HG03196 (cell line): Measurements from ENCODE around the gene DNAJA3.

ENCODE experiments used
- ATAC-seq: cut with Tn5 transposase; IDR thresholded peaks from one replicate; pipeline ENCODE4 v1.9.1; 2021; ENCODE audit not compliant: unreplicated experiment

Gene DNAJA3

DNA sequence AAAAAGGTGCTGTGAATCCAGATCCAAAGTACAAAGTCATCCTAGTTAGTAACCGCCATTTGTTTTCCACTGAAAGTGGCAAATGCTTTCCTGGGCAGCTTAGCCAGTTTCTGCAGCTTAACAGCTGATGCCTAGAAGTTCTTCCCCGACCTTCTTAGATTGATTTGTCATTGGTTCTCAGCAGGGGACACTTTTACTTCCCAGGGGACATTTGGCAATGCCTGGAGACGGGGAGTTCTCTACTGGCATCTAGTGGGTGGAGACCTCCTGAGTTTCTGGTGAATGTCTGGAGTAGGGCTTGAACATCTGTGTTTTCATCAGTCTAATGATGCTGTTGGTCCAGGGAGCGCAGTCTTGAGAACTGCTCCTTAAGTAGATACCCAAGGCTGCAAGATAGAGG lies 7.6 kb downstream of the DNAJA3 start:
- no peak for ATAC-seq

- no peak for ATAC-seq
Observed at GRCh38 chr16:4433914-4434787, 8.5 kb downstream of the DNAJA3 start.

DNA sequence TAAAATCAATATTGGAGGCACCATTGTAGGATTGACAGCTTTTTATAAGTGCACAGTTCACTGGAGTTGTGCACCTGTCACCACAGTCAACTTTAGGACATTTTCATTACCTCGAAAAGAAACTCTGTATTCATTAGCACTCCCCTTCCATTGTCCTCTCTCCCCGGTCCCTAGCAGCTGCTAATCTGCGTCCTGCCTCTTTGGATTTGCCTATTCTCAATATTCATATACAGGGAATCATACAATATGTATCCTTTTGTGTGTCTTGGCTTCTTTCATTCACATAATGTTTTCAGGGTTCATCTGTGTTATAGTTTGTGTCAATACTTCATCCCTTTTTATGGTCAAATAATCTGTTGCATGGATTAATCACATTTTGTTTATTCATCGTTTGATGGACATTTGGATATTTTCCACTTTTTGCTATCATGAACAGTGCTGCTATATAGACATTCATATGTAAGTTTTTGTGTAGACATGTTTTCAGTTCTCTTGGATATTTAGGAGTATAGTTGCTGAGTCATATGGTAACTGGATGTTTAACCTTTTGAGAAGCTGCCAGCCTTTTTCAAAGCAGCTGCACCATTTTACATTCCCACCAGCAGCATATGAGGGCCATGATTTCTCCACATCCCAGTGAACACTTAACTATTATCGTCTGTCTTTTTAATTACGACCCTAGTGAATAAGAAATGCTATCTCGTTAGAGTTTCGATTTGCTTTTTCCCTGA lies 9.8 kb downstream of the DNAJA3 start:
- no peak for ATAC-seq

- no peak for ATAC-seq
Observed at GRCh38 chr16:4437366-4437765, 11.7 kb downstream of the DNAJA3 start.

DNA sequence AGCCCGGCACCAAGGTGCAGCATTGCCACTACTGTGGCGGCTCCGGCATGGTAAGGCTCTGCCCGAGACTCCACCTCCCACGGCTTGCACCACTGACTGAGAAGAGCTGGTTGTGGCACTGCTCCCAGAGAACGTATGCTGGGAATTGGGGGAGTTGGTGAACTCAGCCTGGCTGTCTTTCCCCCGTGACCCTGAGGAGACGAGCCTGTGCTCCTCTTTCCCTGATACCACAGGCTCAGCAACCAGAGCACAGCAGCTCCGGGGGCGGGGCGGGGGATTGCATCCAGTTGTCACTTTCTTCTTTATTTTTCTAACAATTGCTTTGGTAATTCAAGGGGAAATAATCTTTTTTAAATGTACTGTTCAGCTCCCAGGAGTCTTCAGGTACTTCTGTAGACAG lies 16.7 kb downstream of the DNAJA3 start:
- no peak for ATAC-seq

- no peak for ATAC-seq
Observed at GRCh38 chr16:4443271-4443670, 17.6 kb downstream of the DNAJA3 start.

DNA sequence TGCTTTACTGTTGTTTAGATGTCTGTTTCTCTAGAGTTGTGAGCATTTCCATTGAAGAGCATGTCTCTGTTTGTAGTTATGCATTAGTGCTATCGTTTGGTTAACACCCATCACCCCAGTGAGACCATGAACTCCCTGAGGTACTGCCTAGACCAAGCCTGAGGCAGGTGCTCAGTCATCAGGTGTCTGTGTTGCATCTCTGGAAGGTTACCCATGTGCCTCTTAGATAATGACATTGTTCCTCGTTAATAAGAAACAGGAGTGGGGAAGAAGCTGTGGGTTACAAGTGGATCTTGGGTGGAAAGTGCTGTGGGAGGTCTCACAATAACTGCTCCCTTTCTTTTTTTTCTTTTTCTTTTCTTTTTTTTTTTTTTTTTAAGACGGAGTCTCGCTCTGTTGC lies 18.3 kb downstream of the DNAJA3 start:
- no peak for ATAC-seq

DNA sequence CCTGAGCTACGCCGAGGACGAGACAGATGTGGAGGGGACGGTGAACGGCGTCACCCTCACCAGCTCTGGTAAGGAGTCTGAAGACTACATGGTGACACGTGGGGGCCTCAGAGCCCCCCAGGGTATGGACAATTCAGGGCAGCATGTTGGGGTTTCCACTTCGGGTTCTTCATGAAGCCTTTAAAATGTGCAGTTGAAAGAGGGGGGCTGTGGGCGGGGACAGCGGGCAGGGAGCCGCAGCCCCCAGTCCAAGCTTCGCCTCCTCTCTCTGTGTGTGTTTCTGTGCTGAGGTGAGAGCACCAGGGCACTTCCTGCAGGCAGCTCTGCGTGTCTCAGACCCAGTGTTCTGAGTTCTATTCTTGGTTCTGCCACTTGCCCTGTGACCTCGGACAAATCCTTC lies 24.8 kb downstream of the DNAJA3 start:
- ATAC-seq: no peak

GRCh38 chr16:4450931-4451519 lies 25.4 kb downstream of the DNAJA3 start:
- ATAC-seq: no peak

GRCh38 chr16:4452674-4453073 lies 27.0 kb downstream of the DNAJA3 start:
- no peak for ATAC-seq

- ATAC-seq: no peak
Observed at GRCh38 chr16:4454623-4455022, 29.0 kb downstream of the DNAJA3 start.

DNA sequence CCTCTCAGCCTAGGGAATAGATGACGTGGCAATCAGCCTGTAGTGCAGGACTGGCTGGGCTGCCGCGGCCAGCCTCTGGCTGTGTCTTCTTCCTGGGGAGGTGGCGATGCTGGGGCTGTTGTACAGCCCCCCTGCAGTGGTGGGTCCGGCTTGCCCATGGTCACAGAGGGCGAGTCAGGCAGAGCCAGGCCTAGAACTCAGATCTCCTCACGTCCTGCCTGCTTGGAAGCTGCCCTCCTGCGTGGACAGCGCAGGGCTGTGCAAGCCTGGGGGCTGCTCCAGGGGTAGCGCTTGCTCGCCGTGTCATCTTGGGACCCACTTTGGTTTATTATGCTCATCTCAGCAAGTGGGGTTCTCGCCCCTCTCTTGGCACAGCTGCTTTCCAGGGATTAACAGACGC lies 29.4 kb downstream of the DNAJA3 start:
- ATAC-seq: no peak

GRCh38 chr16:4455951-4456350 lies 30.3 kb downstream of the DNAJA3 start:
- no peak for ATAC-seq

DNA sequence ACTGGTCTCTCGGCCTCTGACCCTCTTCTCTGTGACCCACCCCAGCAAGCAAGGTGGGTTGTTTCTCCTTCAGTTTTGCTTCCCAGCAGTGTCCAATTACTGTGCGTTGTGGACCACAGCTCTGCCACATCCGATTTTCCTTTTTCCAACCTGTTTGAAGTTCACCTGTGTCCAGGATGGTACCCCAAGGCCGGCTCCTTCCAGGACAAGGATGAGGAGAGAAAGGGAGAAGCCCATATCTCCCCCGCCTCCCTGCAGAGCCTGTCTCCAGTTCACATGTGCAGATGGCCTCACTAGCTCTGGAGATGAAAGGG lies 35.2 kb downstream of the DNAJA3 start:
- ATAC-seq: no peak

GRCh38 chr16:4461250-4462085 lies 35.8 kb downstream of the DNAJA3 start:
- ATAC-seq: no peak

- no peak for ATAC-seq
Observed at GRCh38 chr16:4463522-4464163, 38.0 kb downstream of the DNAJA3 start.

DNA sequence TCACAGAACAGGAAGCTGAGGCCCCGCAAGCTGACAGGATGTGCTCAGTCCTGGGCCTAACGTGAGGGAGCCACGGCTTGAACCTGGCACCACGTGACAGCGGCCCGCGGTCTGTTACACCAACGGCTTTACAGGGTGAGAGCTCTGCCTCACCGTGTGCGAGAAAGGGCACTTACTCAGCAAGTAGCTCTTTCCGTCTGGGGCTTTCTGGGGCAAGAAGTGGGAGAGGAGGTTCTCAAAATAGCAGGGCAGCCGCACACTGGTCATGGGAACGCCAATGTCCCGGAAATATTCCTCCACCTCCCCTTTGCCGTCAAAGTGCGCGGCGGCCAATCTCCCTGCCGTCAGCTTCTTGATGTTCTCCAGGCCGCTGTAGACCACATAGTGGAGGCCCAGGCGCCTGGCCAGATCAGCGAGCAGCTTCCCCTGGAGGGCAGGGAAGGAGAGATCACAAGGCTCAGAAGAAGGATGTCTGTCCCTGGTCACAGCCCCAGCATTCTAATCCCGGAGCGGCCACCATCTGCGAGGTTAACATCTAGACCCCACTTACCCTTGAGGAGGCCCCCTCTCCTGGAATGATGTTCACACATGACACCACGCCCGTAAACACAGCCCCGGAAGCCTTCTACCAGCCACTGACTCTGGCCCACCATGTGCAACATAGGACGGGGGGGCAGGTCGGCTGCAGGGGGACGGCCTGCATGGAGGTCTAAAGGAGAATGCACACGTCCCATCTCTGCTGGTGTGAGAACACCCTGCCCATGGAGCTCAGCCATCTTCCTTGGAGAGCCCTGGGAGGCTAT lies 40.5 kb downstream of the DNAJA3 start:
- no peak for ATAC-seq

DNA sequence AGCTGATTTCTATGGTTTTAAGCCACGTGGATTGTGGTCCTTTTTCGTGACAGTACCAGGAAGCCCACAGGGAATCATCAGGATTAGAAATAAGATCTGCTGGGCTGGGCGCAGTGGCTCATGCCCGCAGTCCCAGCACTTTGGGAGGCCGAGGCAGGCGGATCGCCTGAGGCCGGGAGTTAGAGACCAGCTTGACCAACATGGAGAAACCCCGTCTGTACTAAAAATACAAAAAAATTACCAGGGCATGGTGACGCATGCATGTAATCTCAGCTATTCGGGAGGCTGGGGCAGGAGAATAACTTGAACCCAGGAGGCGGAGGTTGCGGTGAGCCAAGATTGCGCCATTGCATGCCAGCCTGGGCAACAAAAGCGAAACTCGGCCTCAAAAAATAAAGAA lies 42.2 kb downstream of the DNAJA3 start:
- ATAC-seq: no peak

DNA sequence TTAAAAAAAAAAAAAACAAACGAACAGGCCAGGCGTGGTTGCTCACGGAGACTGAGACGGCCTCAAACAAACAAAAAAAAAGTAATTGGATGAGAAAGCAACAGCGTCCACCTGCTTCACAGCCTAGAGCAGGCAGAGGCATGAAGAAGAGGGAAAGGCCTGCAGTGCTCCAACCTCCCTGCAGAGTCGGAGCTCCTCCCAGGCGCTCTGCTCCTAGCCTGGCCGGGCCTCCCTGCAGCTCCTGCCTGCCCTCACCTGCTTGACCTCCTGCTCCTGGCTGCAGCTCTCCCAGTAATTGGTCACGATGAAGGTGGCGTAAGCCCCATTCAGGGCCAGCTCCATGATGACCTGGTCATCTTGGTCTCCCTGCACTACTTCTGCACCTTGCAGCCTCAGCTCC lies 43.3 kb downstream of the DNAJA3 start:
- ATAC-seq: no peak

DNA sequence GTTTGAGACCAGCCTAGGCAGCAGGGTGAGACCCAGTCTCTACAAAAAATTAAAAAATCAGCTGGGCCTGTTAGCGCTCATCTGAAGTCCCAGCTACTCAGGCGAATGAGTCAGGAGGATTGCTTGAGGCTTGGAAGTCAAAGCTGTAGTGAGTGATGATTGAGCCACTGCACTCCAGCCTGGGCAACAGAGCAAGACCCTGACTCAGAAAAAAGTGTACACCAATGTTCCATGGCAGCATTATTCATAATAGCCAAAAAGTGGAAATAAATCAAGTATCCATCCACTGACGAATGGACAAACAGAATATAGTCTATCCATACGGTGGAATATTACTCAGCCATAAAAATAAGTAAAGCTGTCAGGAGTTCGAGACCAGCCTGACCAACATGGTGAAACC lies 46.2 kb downstream of the DNAJA3 start:
- ATAC-seq: no peak
